Trophoblast cell (in vitro differentiated cells and primary cell): ENCODE results near the gene PIR.

Experiments
- DNase-seq, 2 donors: peaks; one replicate each; pipeline ENCODE4 v3.0.0-alpha.2; 2016
- H2AFZ ChIP-seq: 2 replicates; pipeline ENCODE4 v1.6.1; 2013; ENCODE audit warnings: low read length, moderate library complexity, mild to moderate bottlenecking; ENCODE audit not compliant: insufficient read depth, poor library complexity
- H2AK5ac ChIP-seq: 2 replicates; pipeline ENCODE4 v1.6.1; 2013; ENCODE audit warnings: mild to moderate bottlenecking, low read length
- H2BK120ac ChIP-seq: 2 replicates; pipeline ENCODE4 v1.6.1; 2013; ENCODE audit warnings: low read length, mild to moderate bottlenecking, moderate library complexity; ENCODE audit not compliant: insufficient read depth, poor library complexity
- H2BK12ac ChIP-seq: 2 replicates; pipeline ENCODE4 v1.6.1; 2013; ENCODE audit warnings: mild to moderate bottlenecking, low read length, moderate library complexity
- H2BK5ac ChIP-seq: 2 replicates; pipeline ENCODE4 v1.6.1; 2013; ENCODE audit warnings: low read length, low read depth, moderate library complexity, mild to moderate bottlenecking; ENCODE audit not compliant: poor library complexity
- H3K14ac ChIP-seq: 2 replicates; pipeline ENCODE4 v1.6.1; 2013; ENCODE audit warnings: mild to moderate bottlenecking, low read length
- H3K18ac ChIP-seq: 2 replicates; pipeline ENCODE4 v1.6.1; 2013; ENCODE audit warnings: mild to moderate bottlenecking, low read length
- H3K23ac ChIP-seq: 2 replicates; pipeline ENCODE4 v1.6.1; 2013; ENCODE audit warnings: low read length
- H3K27ac ChIP-seq: 2 replicates; pipeline ENCODE4 v1.5.1; 2013; ENCODE audit warnings: low read depth, mild to moderate bottlenecking, inconsistent platforms, low read length, moderate library complexity
- H3K27me3 ChIP-seq: 2 replicates; pipeline ENCODE4 v1.6.1; 2013; ENCODE audit warnings: inconsistent platforms, mild to moderate bottlenecking, low read length, moderate library complexity; ENCODE audit not compliant: insufficient read depth
- H3K36me3 ChIP-seq, 2 experiments: 1 replicate in 1 of 2; 2 replicates in 1 of 2; pipeline ENCODE4 v1.6.1; 2013; ENCODE audit warnings: low read length in 2 of 2, mild to moderate bottlenecking in 2 of 2, moderate library complexity in 1 of 2; ENCODE audit not compliant: insufficient read depth in 2 of 2, control insufficient read depth in 1 of 2
- H3K4ac ChIP-seq: 2 replicates; pipeline ENCODE4 v1.6.1; 2013; ENCODE audit warnings: low read depth, mild to moderate bottlenecking, low read length, moderate library complexity
- H3K4me1 ChIP-seq, 2 experiments: 1 replicate in 1 of 2; 2 replicates in 1 of 2; pipeline ENCODE4 v1.6.1; 2013; ENCODE audit warnings: low read length in 2 of 2, mild to moderate bottlenecking in 2 of 2, moderate library complexity in 1 of 2; ENCODE audit not compliant: insufficient read depth in 2 of 2, control insufficient read depth in 1 of 2
- H3K4me2 ChIP-seq: 2 replicates; pipeline ENCODE4 v1.6.1; 2013; ENCODE audit warnings: inconsistent platforms, mild to moderate bottlenecking, low read length, moderate library complexity
- H3K4me3 ChIP-seq: 2 replicates; pipeline ENCODE4 v1.5.1; 2013; ENCODE audit warnings: mild to moderate bottlenecking, low read depth, low read length, inconsistent platforms
- H3K79me1 ChIP-seq: one replicate; pipeline ENCODE4 v1.6.1; 2013; ENCODE audit warnings: low read length
- H3K79me2 ChIP-seq: 2 replicates; pipeline ENCODE4 v1.6.1; 2013; ENCODE audit warnings: low read length, mild to moderate bottlenecking; ENCODE audit not compliant: control insufficient read depth, insufficient read depth, poor library complexity
- H3K9ac ChIP-seq: 2 replicates; pipeline ENCODE4 v1.6.1; 2013; ENCODE audit warnings: mild to moderate bottlenecking, low read length
- H3K9me3 ChIP-seq: 2 replicates; pipeline ENCODE4 v1.6.1; 2013; ENCODE audit warnings: low read depth, mild to moderate bottlenecking, control low read depth, inconsistent platforms, low read length; ENCODE audit not compliant: insufficient read depth
- H4K12ac ChIP-seq: 2 replicates; pipeline ENCODE4 v1.6.1; 2013; ENCODE audit warnings: low read depth, mild to moderate bottlenecking, low read length, moderate library complexity
- H4K8ac ChIP-seq: 2 replicates; pipeline ENCODE4 v1.6.1; 2013; ENCODE audit warnings: low read depth, mild to moderate bottlenecking, low read length, moderate library complexity
- H4K91ac ChIP-seq: one replicate; pipeline ENCODE4 v1.6.1; 2013; ENCODE audit warnings: low read depth, mild to moderate bottlenecking, low read length, moderate library complexity
- WGBS: extraction: QIAGEN DNeasy Blood & Tissue Kit; methylation state at CpG from one replicate; pipeline ENCODE4 v1.1.7; 2013; ENCODE audit warnings: missing lambda C conversion rate; ENCODE audit not compliant: insufficient read length, insufficient coverage; ENCODE audit errors: extremely low coverage; 5-methylcytosine and 5-hydroxymethylcytosine counted together

Gene PIR

GRCh38 chrX:15384304-15384703 is 108.8 kb downstream of the PIR start, which contains the start of gene VEGFD:
Gene VEGFD (minus strand): TSS chrX:15384413. CDS start chrX:15383946, 467 bp downstream.
- no peak within 1 kb of the TSS for H2BK120ac ChIP-seq
- H2AFZ ChIP-seq: no peak within 1 kb of the TSS
- DNase-seq: no peak
- H4K8ac ChIP-seq: no peak within 1 kb of the TSS
- no peaks in the 10 kb centered on the region for H3K79me2 ChIP-seq
- no peak within 1 kb of the TSS for H3K4ac ChIP-seq
- no peak within 1 kb of the TSS for H3K18ac ChIP-seq
- H3K27me3 ChIP-seq: no peaks in the 10 kb centered on the region
- no peak within 1 kb of the TSS for H3K14ac ChIP-seq
- H3K4me3 ChIP-seq: no peak within 1 kb of the TSS
- H3K4me1 ChIP-seq: no peaks in the 10 kb centered on the region
- no peak within 1 kb of the TSS for H3K9ac ChIP-seq
- H4K91ac ChIP-seq: no peak within 1 kb of the TSS
- no peaks in the 10 kb centered on the region for H3K79me1 ChIP-seq
- no peak within 1 kb of the TSS for H3K27ac ChIP-seq
- no CpG with 5 or more reads among the region's 2 CpGs for WGBS
- H3K4me2 ChIP-seq: no peak within 1 kb of the TSS
- no peak within 1 kb of the TSS for H2BK5ac ChIP-seq
- H3K23ac ChIP-seq: no peak within 1 kb of the TSS
- no peak within 1 kb of the TSS for H4K12ac ChIP-seq
- no peaks in the 10 kb centered on the region for H3K9me3 ChIP-seq
- no peak within 1 kb of the TSS for H2BK12ac ChIP-seq
- no peaks in the 10 kb centered on the region for H3K36me3 ChIP-seq
- no peak within 1 kb of the TSS for H2AK5ac ChIP-seq

GRCh38 chrX:15382813-15383212 is 110.3 kb downstream of the PIR start:
- Histone ChIP-seq H3K27me3 (no peaks in the 10 kb centered on the region), H4K91ac (no peak overlapping the region), H3K4me2 (no peak overlapping the region), H3K4me3 (no peak overlapping the region), H3K36me3 (no peaks in the 10 kb centered on the region), H3K79me1 (no peaks in the 10 kb centered on the region), H4K8ac (no peak overlapping the region), H2BK120ac (no peak overlapping the region), H3K4me1 (no peaks in the 10 kb centered on the region), H2BK5ac (no peak overlapping the region), H3K9ac (no peak overlapping the region), H2AK5ac (no peak overlapping the region), H3K14ac (no peak overlapping the region), H2AFZ (no peak overlapping the region), H3K9me3 (no peaks in the 10 kb centered on the region), H3K18ac (no peak overlapping the region), H4K12ac (no peak overlapping the region), H2BK12ac (no peak overlapping the region), H3K27ac (no peak overlapping the region), H3K23ac (no peak overlapping the region), H3K4ac (no peak overlapping the region), H3K79me2 (no peaks in the 10 kb centered on the region)
- WGBS: no CpG with 5 or more reads among the region's 8 CpGs
- no peak for DNase-seq

- Histone ChIP-seq H3K4me1 (no peaks in the 10 kb centered on the region), H2AK5ac (no peak overlapping the region), H2BK120ac (no peak overlapping the region), H3K27me3 (no peaks in the 10 kb centered on the region), H2BK5ac (no peak overlapping the region), H4K12ac (no peak overlapping the region), H3K79me1 (no peaks in the 10 kb centered on the region), H4K91ac (no peak overlapping the region), H3K36me3 (no peaks in the 10 kb centered on the region), H3K4ac (no peak overlapping the region), H3K4me3 (no peak overlapping the region), H3K9me3 (no peaks in the 10 kb centered on the region), H4K8ac (no peak overlapping the region), H3K79me2 (no peaks in the 10 kb centered on the region), H2BK12ac (no peak overlapping the region), H2AFZ (no peak overlapping the region), H3K23ac (no peak overlapping the region), H3K4me2 (no peak overlapping the region), H3K18ac (no peak overlapping the region), H3K9ac (no peak overlapping the region), H3K14ac (no peak overlapping the region), H3K27ac (no peak overlapping the region)
- DNase-seq: no peak
- WGBS: no CpG with 5 or more reads among the region's 1 CpG
These were observed 116.2 kb downstream of the PIR start for GRCh38 chrX:15376956-15377355.

- Histone ChIP-seq H3K27ac (no peak overlapping the region), H3K9me3 (no peaks in the 10 kb centered on the region), H2BK120ac (no peak overlapping the region), H4K12ac (no peak overlapping the region), H3K27me3 (no peaks in the 10 kb centered on the region), H3K4me1 (no peaks in the 10 kb centered on the region), H3K23ac (no peak overlapping the region), H2BK12ac (no peak overlapping the region), H2BK5ac (no peak overlapping the region), H3K14ac (no peak overlapping the region), H3K79me1 (no peaks in the 10 kb centered on the region), H4K91ac (no peak overlapping the region), H3K36me3 (no peaks in the 10 kb centered on the region), H3K79me2 (no peaks in the 10 kb centered on the region), H2AK5ac (no peak overlapping the region), H3K4me2 (no peak overlapping the region), H3K4me3 (no peak overlapping the region), H3K18ac (no peak overlapping the region), H3K9ac (no peak overlapping the region), H3K4ac (no peak overlapping the region), H2AFZ (no peak overlapping the region), H4K8ac (no peak overlapping the region)
- no CpG with 5 or more reads among the region's 3 CpGs for WGBS
- DNase-seq: no peak
These were observed 119.2 kb downstream of the PIR start for GRCh38 chrX:15373976-15374375.
